IMR-90 (cell line): ENCODE measurements around the gene CDC42BPA. TPM values are rescaled to one million over a fixed set of nuclear protein-coding genes. Genes with fewer than 3 reads are reported as not detected.

Experiments
- ATAC-seq: fragments of 200-7000 bp; cut with Tn5 transposase; 2 replicates; pipeline ENCODE4 v1.9.1; 2020; ENCODE audit warnings: low read depth, mild to moderate bottlenecking, moderate library complexity
- BruUV-seq: library from RNA; stranded (reverse); fragments of 400-500 nt; replicated peaks from 2 replicates; lab custom pipeline; 2021; lab: Mats Ljungman, UMichigan
- CTCF ChIA-PET: fragments of 300-600 bp; formaldehyde crosslinking; extraction: SDS; loops from one replicate; lab custom pipeline; 2021; ENCODE audit warnings: antibody characterized with exemption; lab: Yijun Ruan, JAX
- POLR2A ChIA-PET: fragments of 300-600 bp; sonication (Branson Sonifier 250); formaldehyde crosslinking; loops from one replicate; lab custom pipeline; 2022; ENCODE audit warnings: antibody characterized with exemption; ENCODE audit not compliant: unreplicated experiment; lab: Charles Lee
- DNase-seq: peaks from one replicate; pipeline ENCODE4 v3.0.0; 2013
- H2AFZ ChIP-seq: replicated peaks from 2 replicates; pipeline ENCODE3; 2013; ENCODE audit warnings: low read length, mild to moderate bottlenecking; ENCODE audit not compliant: poor library complexity
- H2AK5ac ChIP-seq: 2 replicates; pipeline ENCODE4 v1.6.1; 2013; ENCODE audit warnings: low read depth, low read length, inconsistent platforms
- H2AK9ac ChIP-seq: replicated peaks from 2 replicates; pipeline ENCODE3; 2013; ENCODE audit warnings: mild to moderate bottlenecking, low read depth, low read length, moderate library complexity; ENCODE audit not compliant: poor library complexity
- H2BK120ac ChIP-seq: 2 replicates; pipeline ENCODE4 v1.6.1; 2013; ENCODE audit warnings: low read depth, low read length, inconsistent platforms
- H2BK15ac ChIP-seq: 3 replicates; pipeline ENCODE4 v1.6.1; 2013; ENCODE audit warnings: low read depth, low read length, inconsistent platforms
- H2BK20ac ChIP-seq: 2 replicates; pipeline ENCODE4 v1.6.1; 2013; ENCODE audit warnings: low read depth, mild to moderate bottlenecking, inconsistent platforms, low read length, moderate library complexity
- H2BK5ac ChIP-seq: 2 replicates; pipeline ENCODE4 v1.6.1; 2013; ENCODE audit warnings: mild to moderate bottlenecking, low read depth, low read length, inconsistent platforms; ENCODE audit not compliant: poor library complexity, severe bottlenecking
- H3K14ac ChIP-seq: replicated peaks from 2 replicates; pipeline ENCODE4 v1.6.1; 2013; ENCODE audit warnings: low read depth, low read length, inconsistent platforms
- H3K18ac ChIP-seq: 2 replicates; pipeline ENCODE4 v1.6.1; 2013; ENCODE audit warnings: low read depth, low read length, control low read depth
- H3K23ac ChIP-seq: 2 replicates; pipeline ENCODE4 v1.6.1; 2013; ENCODE audit warnings: low read depth, low read length, inconsistent platforms
- H3K27ac ChIP-seq: 2 replicates; pipeline ENCODE4 v1.5.1; 2013; ENCODE audit warnings: mild to moderate bottlenecking, control low read depth, low read length; ENCODE audit not compliant: insufficient read depth
- H3K27me3 ChIP-seq: 2 replicates; pipeline ENCODE4 v1.6.1; 2013; ENCODE audit warnings: low read length; ENCODE audit not compliant: control insufficient read depth, insufficient read depth
- H3K36me3 ChIP-seq: 2 replicates; pipeline ENCODE4 v1.6.1; 2013; ENCODE audit warnings: low read length, mixed read lengths; ENCODE audit not compliant: control insufficient read depth, insufficient read depth
- H3K4ac ChIP-seq: 2 replicates; pipeline ENCODE4 v1.6.1; 2013; ENCODE audit warnings: low read depth, low read length, inconsistent platforms
- H3K4me1 ChIP-seq: 2 replicates; pipeline ENCODE4 v1.6.1; 2013; ENCODE audit warnings: low read length, mixed read lengths; ENCODE audit not compliant: control insufficient read depth, insufficient read depth
- H3K4me2 ChIP-seq: 2 replicates; pipeline ENCODE4 v1.6.1; 2013; ENCODE audit warnings: low read depth, mild to moderate bottlenecking, control low read depth, low read length, moderate library complexity
- H3K4me3 ChIP-seq: 2 replicates; pipeline ENCODE4 v1.5.1; 2013; ENCODE audit warnings: low read depth, mild to moderate bottlenecking, control low read depth, low read length, moderate library complexity; ENCODE audit not compliant: insufficient read depth
- H3K56ac ChIP-seq: 2 replicates; pipeline ENCODE4 v1.6.1; 2013; ENCODE audit warnings: low read length, inconsistent platforms; ENCODE audit not compliant: insufficient read depth; ENCODE audit errors: extremely low read depth
- H3K79me1 ChIP-seq, 2 experiments: 2 replicates each; pipeline ENCODE4 v1.6.1; 2013; ENCODE audit warnings: low read length in 2 of 2, inconsistent platforms in 1 of 2, low read depth in 1 of 2
- H3K9ac ChIP-seq: 2 replicates; pipeline ENCODE4 v1.6.1; 2013; ENCODE audit warnings: low read depth, low read length, control low read depth
- H3K9me1 ChIP-seq: 2 replicates; pipeline ENCODE4 v1.6.1; 2013; ENCODE audit warnings: low read length, inconsistent platforms; ENCODE audit not compliant: insufficient read depth
- H3K9me3 ChIP-seq: 2 replicates; pipeline ENCODE4 v1.6.1; 2013; ENCODE audit warnings: low read length; ENCODE audit not compliant: control insufficient read depth, insufficient read depth
- H4K20me1 ChIP-seq: 2 replicates; pipeline ENCODE4 v1.6.1; 2013; ENCODE audit warnings: low read length, inconsistent platforms; ENCODE audit not compliant: insufficient read depth
- H4K5ac ChIP-seq: 2 replicates; pipeline ENCODE4 v1.6.1; 2013; ENCODE audit warnings: mild to moderate bottlenecking, low read depth, low read length, control low read depth
- H4K8ac ChIP-seq, 2 experiments: 2 replicates each; pipeline ENCODE4 v1.6.1; 2013; ENCODE audit warnings: low read depth in 2 of 2, low read length in 2 of 2, control low read depth in 1 of 2, inconsistent platforms in 1 of 2
- H4K91ac ChIP-seq: 2 replicates; pipeline ENCODE4 v1.6.1; 2013; ENCODE audit warnings: low read depth, low read length, inconsistent platforms; ENCODE audit not compliant: insufficient read depth
- BHLHE40 ChIP-seq: fragments of 150-350 bp; IDR thresholded peaks from 2 replicates; pipeline ENCODE4 v1.6.1; 2016; ENCODE audit warnings: mild to moderate bottlenecking, low read depth, low read length
- CEBPB ChIP-seq: IDR thresholded peaks from 2 replicates; pipeline ENCODE4 v1.6.1; 2012; ENCODE audit warnings: low read depth, low read length, improper control_type of control experiment
- CTCF ChIP-seq: conservative IDR thresholded peaks from 2 replicates; pipeline ENCODE4 v1.5.1; 2012; ENCODE audit warnings: mild to moderate bottlenecking, low read depth, low read length, improper control_type of control experiment
- FOS ChIP-seq: fragments of 150-350 bp; IDR thresholded peaks from 2 replicates; pipeline ENCODE4 v1.6.1; 2016; ENCODE audit warnings: low read depth, low read length
- MAFK ChIP-seq: IDR thresholded peaks from 2 replicates; pipeline ENCODE4 v1.6.1; 2012; ENCODE audit warnings: low read depth, low read length, improper control_type of control experiment
- MAZ ChIP-seq: IDR thresholded peaks from 2 replicates; pipeline ENCODE4 v1.6.1; 2012; ENCODE audit warnings: low read depth, mild to moderate bottlenecking, low read length, improper control_type of control experiment, moderate library complexity, borderline replicate concordance
- MXI1 ChIP-seq: IDR thresholded peaks from 2 replicates; pipeline ENCODE4 v1.6.1; 2012; ENCODE audit warnings: low read depth, mild to moderate bottlenecking, low read length, moderate library complexity, borderline replicate concordance
- POLR2A ChIP-seq: IDR thresholded peaks from 2 replicates; pipeline ENCODE4 v1.6.1; 2012; ENCODE audit warnings: mild to moderate bottlenecking, low read depth, low read length
- RFX5 ChIP-seq: IDR thresholded peaks from 2 replicates; pipeline ENCODE4 v1.8.0; 2012; ENCODE audit warnings: low read depth, mild to moderate bottlenecking, low read length, moderate library complexity
- USF2 ChIP-seq: fragments of 150-350 bp; IDR thresholded peaks from 2 replicates; pipeline ENCODE4 v1.6.1; 2017; ENCODE audit warnings: mild to moderate bottlenecking, antibody characterized with exemption, low read length, low read depth
- WGBS, 2 experiments: methylation state at CpG; one replicate each; pipeline versions ENCODE4 v1.1.5 to v1.1.7; 2013; ENCODE audit warnings: missing lambda C conversion rate in 2 of 2; ENCODE audit not compliant: insufficient read length in 1 of 2; ENCODE audit errors: extremely low coverage in 2 of 2; 5-methylcytosine and 5-hydroxymethylcytosine counted together
- dilution Hi-C: fragments of 300-500 bp; cut with HindIII; formaldehyde crosslinking; loops from one replicate; pipeline ENCODE4 v1.14.3; 2018; ENCODE audit warnings: low sequenced_read_pairs; ENCODE audit not compliant: unreplicated experiment
- in situ Hi-C: fragments of 300-500 bp; cut with MboI; formaldehyde crosslinking; loops from 3 replicates; pipeline ENCODE4 v1.14.3; 2019; ENCODE audit warnings: low sequenced_read_pairs, inconsistent platforms, mixed read lengths
- intact Hi-C: fragments of 100-400 bp; cut with micrococcal nuclease; formaldehyde crosslinking; loops from 2 replicates; pipeline ENCODE4 v1.10.0; 2022
- polyA plus RNA-seq, 3 experiments: library from polyadenylated mRNA; depleted of rRNA; stranded (reverse); fragments of >200 nt; gene quantifications; 2 replicates each; pipeline ENCODE4 v1.2.3, GENCODE V29; 2012; ENCODE audit warnings: low replicate concordance in 1 of 3
- total RNA-seq: library from RNA; depleted of rRNA; stranded (reverse); fragments of >200 nt; gene quantifications from 2 replicates; pipeline ENCODE4 v1.2.3, GENCODE V29; 2012

The CDC42BPA gene
- total and polyA plus RNA-seq, 2 of the 4 experiments (the other 2 are of a cell fraction) = 9.4 to 27.8 TPM

GRCh38 chr1:227093309-227093708 lies 225.0 kb downstream of the CDC42BPA start:
- Histone ChIP-seq H3K4me2 (no peak overlapping the region), H3K4me3 (no peak overlapping the region), H4K5ac (no peak overlapping the region), H3K4me1 (peaks cover 7% of the 10 kb centered on the region; the same call in 1 of the 2 replicates), H2BK20ac (no peak overlapping the region), H3K4ac (no peak overlapping the region), H3K36me3 (peaks cover 11% of the 10 kb centered on the region; the same call in 1 of the 2 replicates), H2BK120ac (no peak overlapping the region), H3K23ac (no peak overlapping the region), H3K9me1 (peaks cover 9% of the 10 kb centered on the region; the same call in 1 of the 2 replicates), H3K14ac (no peak overlapping the region), H3K9me3 (no peaks in the 10 kb centered on the region), H3K27ac (no peak overlapping the region), H2AFZ (no peak overlapping the region), H2AK9ac (no peak overlapping the region), H4K8ac (no peak overlapping the region), H4K20me1 (no peaks in the 10 kb centered on the region), H2BK5ac (no peak overlapping the region), H3K27me3 (no peaks in the 10 kb centered on the region), H3K79me1 (peaks cover 4 to 24% of the 10 kb centered on the region in 2 experiments; a peak in 3 of 4 replicates), H4K91ac (no peak overlapping the region), H2AK5ac (no peak overlapping the region), H3K56ac (no peak overlapping the region), H3K18ac (no peak overlapping the region), H2BK15ac (no peak overlapping the region), H3K9ac (no peak overlapping the region)
- intact Hi-C loops (no loop called here), dilution Hi-C loops (no loop called here), in situ Hi-C loops (no loop called here)
- ChIA-PET CTCF (no interaction called here), POLR2A (no interaction called here)
- no peak for DNase-seq
- WGBS, 2 experiments = no CpG with 5 or more reads among the region's 1 CpG
- no TSS peak for BruUV-seq
- ATAC-seq = no peak
- no peak for TF ChIP-seq MAFK
- no peak for TF ChIP-seq RFX5
- TF ChIP-seq BHLHE40 = no peak
- TF ChIP-seq POLR2A = no peak
- no peak for TF ChIP-seq MXI1
- no peak for TF ChIP-seq USF2
- TF ChIP-seq CEBPB = no peak
- TF ChIP-seq CTCF = no peak
- TF ChIP-seq FOS = no peak
- no peak for TF ChIP-seq MAZ
